ENCODE measurements around the gene PSAPL1.

DNA sequence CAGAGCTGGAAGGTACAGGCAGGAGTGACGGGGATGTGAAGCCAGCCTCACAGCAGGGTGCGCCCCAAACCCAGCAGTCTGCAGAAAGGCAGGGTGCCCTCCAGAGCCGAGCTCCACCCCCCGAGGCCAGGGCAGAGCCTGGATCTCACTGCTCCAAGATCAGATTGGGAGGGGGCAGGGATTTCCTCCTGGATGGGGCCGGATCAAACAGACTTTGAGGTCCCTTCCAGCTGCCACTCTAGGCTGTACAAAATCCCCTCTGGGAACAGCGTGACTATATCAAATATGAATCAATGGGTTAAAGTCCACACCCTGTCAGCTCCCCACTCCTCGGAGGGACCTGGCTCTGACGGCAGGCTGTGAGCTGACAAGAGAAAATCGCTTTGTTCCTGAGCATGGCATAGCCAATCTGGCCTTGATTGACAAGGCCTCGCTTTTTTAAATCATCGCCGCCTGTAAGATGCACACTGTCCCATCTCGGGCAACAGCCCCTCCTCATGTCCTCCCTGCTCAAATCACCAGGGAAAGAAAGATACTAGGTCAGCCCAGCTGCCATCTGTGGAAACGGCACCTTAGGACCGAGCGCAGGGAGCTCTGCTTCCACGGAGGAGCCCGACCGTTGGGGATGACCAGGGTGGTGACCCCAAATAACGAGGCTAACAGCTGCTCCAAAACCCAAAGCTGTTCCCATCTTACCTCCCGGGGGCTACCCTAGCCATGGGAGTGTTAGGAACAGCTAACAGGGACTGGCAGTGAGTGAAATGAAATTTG is 39.9 kb downstream of the PSAPL1 start:
- TF ChIP-seq RCOR1 (IDR thresholded peaks at IDR 0.05; ENCODE audit: low read length) (no peak), POLR2AphosphoS5 (IDR thresholded peaks at IDR 0.05; ENCODE audit: low read depth, low read length) (no peak), JUND (IDR thresholded peaks at IDR 0.05) (no peak), SIN3A (IDR thresholded peaks at IDR 0.05; ENCODE audit: borderline replicate concordance, low read depth, low read length) (no peak), RAD21 (IDR thresholded peaks at IDR 0.05; ENCODE audit: low read length) (no peak), FOXM1 (IDR thresholded peaks at IDR 0.05; ENCODE audit: low read depth) (no peak), MXI1 (IDR thresholded peaks at IDR 0.05; ENCODE audit: low read depth, low read length) (no peak)
- TF ChIP-seq, protein P1, sequence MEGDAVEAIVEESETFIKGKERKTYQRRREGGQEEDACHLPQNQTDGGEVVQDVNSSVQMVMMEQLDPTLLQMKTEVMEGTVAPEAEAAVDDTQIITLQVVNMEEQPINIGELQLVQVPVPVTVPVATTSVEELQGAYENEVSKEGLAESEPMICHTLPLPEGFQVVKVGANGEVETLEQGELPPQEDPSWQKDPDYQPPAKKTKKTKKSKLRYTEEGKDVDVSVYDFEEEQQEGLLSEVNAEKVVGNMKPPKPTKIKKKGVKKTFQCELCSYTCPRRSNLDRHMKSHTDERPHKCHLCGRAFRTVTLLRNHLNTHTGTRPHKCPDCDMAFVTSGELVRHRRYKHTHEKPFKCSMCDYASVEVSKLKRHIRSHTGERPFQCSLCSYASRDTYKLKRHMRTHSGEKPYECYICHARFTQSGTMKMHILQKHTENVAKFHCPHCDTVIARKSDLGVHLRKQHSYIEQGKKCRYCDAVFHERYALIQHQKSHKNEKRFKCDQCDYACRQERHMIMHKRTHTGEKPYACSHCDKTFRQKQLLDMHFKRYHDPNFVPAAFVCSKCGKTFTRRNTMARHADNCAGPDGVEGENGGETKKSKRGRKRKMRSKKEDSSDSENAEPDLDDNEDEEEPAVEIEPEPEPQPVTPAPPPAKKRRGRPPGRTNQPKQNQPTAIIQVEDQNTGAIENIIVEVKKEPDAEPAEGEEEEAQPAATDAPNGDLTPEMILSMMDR (IDR thresholded peaks at IDR 0.05) = no peak
